Measurements from ENCODE around the gene GBP4. TPM values are rescaled to one million over a fixed set of nuclear protein-coding genes. Genes with fewer than 3 reads are reported as not detected.
"Not testable (repeated sequence)": the region's sequence is repeated elsewhere in the genome, so short reads cannot be mapped to it uniquely, and the experiment has no call there.

The GBP4 gene
- total RNA-seq (10 to 100 TPM in 6 of 10 donors, 1 to 10 TPM in 4; 2.9 to 46.5 (median 10.4) TPM), polyA plus RNA-seq (10 to 100 TPM in 1 of 2 donors, 1 to 10 TPM in 1; 9.1 to 16.0 TPM)
- long read RNA-seq, donor 1, full-length matches to known transcripts = 4 of 18 reads
- long read RNA-seq, donor 1, partial matches to known transcripts = 4 of 18 reads
- long read RNA-seq, donor 1, other reads (novel, unspliced or antisense) = 10 of 18 reads
- long read RNA-seq, donor 2, full-length matches to known transcripts = 5 of 15 reads
- long read RNA-seq, donor 2, partial matches to known transcripts = 1 of 15 reads
- long read RNA-seq, donor 2, other reads (novel, unspliced or antisense) = 9 of 15 reads
- long read RNA-seq, donor 3, full-length matches to known transcripts = 2 of 6 reads
- long read RNA-seq, donor 3, partial matches to known transcripts = 2 of 6 reads
- long read RNA-seq, donor 3, other reads (novel, unspliced or antisense) = 2 of 6 reads

- 5 to 8% methylated on average over 21 of the region's 21 CpGs for WGBS, 2 donors
- no peaks in the 10 kb centered on the region for H3K27me3 ChIP-seq
- peaks cover 0 to 35% (median 4%) of the 10 kb centered on the region in 9 donors for H3K36me3 ChIP-seq
- no peak for TF ChIP-seq CTCF (IDR thresholded peaks at IDR 0.05)
- H3K9me3 ChIP-seq = no peaks in the 10 kb centered on the region
- intact Hi-C loops (cut with DNase I) = loop anchor here in 6 of 10 donors (2.0 to 10.0 kb wide), 7 partner anchors 54 to 194 kb away; no protein-coding TSS in a partner anchor
- peaks cover 0 to 63% (median 47%) of the 10 kb centered on the region in 9 donors for H3K4me1 ChIP-seq
- peak within 1 kb of the TSS; percentile 9 to 93 (median 86) for H3K27ac ChIP-seq
- peak; percentile 71 to 89 (median 82) for ATAC-seq
- DNase-seq = peak; percentile 37 to 53
- H3K4me3 ChIP-seq = peak within 1 kb of the TSS; percentile 51 to 72 (median 62)
Observed at GRCh38 chr1:89198491-89199072, at the start of gene GBP4. GBP4 (minus strand) TSS chr1:89198942; CDS start chr1:89198834, 108 bp downstream.

GRCh38 chr1:89243046-89243445, 44.3 kb upstream of the GBP4 start:
- ATAC-seq = no peak
- Histone ChIP-seq H3K27me3 (no peaks in the 10 kb centered on the region), H3K36me3 (no peaks in the 10 kb centered on the region), H3K27ac (no peak overlapping the region), H3K4me1 (no peaks in the 10 kb centered on the region), H3K9me3 (peaks cover 0 to 12% (median 0%) of the 10 kb centered on the region in 11 donors), H3K4me3 (no peak overlapping the region)
- intact Hi-C loops (cut with DNase I) = no loop called here
- 93 to 94% methylated on average over 3 of the region's 3 CpGs for WGBS, 2 donors
- no peak for TF ChIP-seq CTCF (IDR thresholded peaks at IDR 0.05)
- DNase-seq = no peak

- no peak for ATAC-seq
- H3K36me3 ChIP-seq = no peaks in the 10 kb centered on the region
- H3K4me1 ChIP-seq = no peaks in the 10 kb centered on the region
- TF ChIP-seq CTCF (IDR thresholded peaks at IDR 0.05) = no peak
- no peaks in the 10 kb centered on the region for H3K27me3 ChIP-seq
- WGBS, 2 donors = 28 to 35% methylated on average over 1 of the region's 1 CpG
- no peak overlapping the region for H3K4me3 ChIP-seq
- DNase-seq = no peak
- H3K9me3 ChIP-seq = peaks cover 0 to 17% (median 3%) of the 10 kb centered on the region in 11 donors
- H3K27ac ChIP-seq = no peak overlapping the region
- intact Hi-C loops (cut with DNase I) = no loop called here
Observed at GRCh38 chr1:89221341-89221740, 22.6 kb upstream of the GBP4 start.

GRCh38 chr1:89219851-89220250, 21.1 kb upstream of the GBP4 start:
- DNase-seq; H3K36me3 ChIP-seq; H3K4me1 ChIP-seq; intact Hi-C loops (cut with DNase I); H3K27me3 ChIP-seq; H3K4me3 ChIP-seq; ATAC-seq; H3K9me3 ChIP-seq: not testable (repeated sequence)
- H3K27ac ChIP-seq = peak overlapping the region in 1 of 10 donors; percentile 6

GRCh38 chr1:89218941-89219340, 20.2 kb upstream of the GBP4 start:
- H3K9me3 ChIP-seq; intact Hi-C loops (cut with DNase I): not testable (repeated sequence)
- 93 to 94% methylated on average over 3 of the region's 3 CpGs for WGBS, 2 donors

More at GRCh38 chr1:89218941-89219340, 20.2 kb upstream of the GBP4 start:
- H3K36me3 ChIP-seq, H3K27ac ChIP-seq, H3K4me3 ChIP-seq, H3K27me3 ChIP-seq, ATAC-seq, H3K4me1 ChIP-seq, DNase-seq: not testable (repeated sequence)
